H1 (cell line): ENCODE measurements around the gene DPF1. TPM values are rescaled to one million over a fixed set of nuclear protein-coding genes. Genes with fewer than 3 reads are reported as not detected.

Source experiments
- CTCF ChIA-PET: fragments of 300-600 bp; sonication (Branson Sonifier 250); formaldehyde crosslinking; loops from one replicate; lab custom pipeline; 2021; ENCODE audit not compliant: partially characterized antibody; lab: Charles Lee
- POLR2A ChIA-PET: fragments of 300-600 bp; sonication (Branson Sonifier 250); formaldehyde crosslinking; loops from one replicate; lab custom pipeline; 2021; ENCODE audit warnings: inconsistent platforms; ENCODE audit not compliant: partially characterized antibody; lab: Charles Lee
- DNase-seq, 2 experiments: peaks; one replicate each; pipeline versions ENCODE4 v3.0.0 to v3.0.0-alpha.2; 2010 to 2022; ENCODE audit warnings: low spot score in 2 of 2, low read depth in 1 of 2, mixed read lengths in 1 of 2
- FAIRE-seq: peaks from 2 replicates; lab custom pipeline; 2011; peaks lifted over from hg19 to GRCh38; lab: Jason Lieb, UNC
- H2AFZ ChIP-seq: 2 replicates; pipeline ENCODE4 v1.8.1; 2012; ENCODE audit warnings: low read length, inconsistent platforms
- H2AK5ac ChIP-seq: 2 replicates; pipeline ENCODE4 v1.6.1; 2013; ENCODE audit warnings: low read depth, low read length
- H2BK120ac ChIP-seq: replicated peaks from 2 replicates; pipeline ENCODE3; 2013; ENCODE audit warnings: low read depth, low read length, inconsistent platforms
- H2BK12ac ChIP-seq: 2 replicates; pipeline ENCODE4 v1.6.1; 2013; ENCODE audit warnings: low read depth, low read length
- H2BK15ac ChIP-seq: 2 replicates; pipeline ENCODE4 v1.6.1; 2013; ENCODE audit warnings: low read length
- H2BK20ac ChIP-seq: 2 replicates; pipeline ENCODE4 v1.6.1; 2013; ENCODE audit warnings: low read length
- H2BK5ac ChIP-seq: 2 replicates; pipeline ENCODE4 v1.6.1; 2013; ENCODE audit warnings: low read depth, low read length
- H3K14ac ChIP-seq: 2 replicates; pipeline ENCODE4 v1.6.1; 2013; ENCODE audit warnings: inconsistent platforms; ENCODE audit not compliant: insufficient read length
- H3K18ac ChIP-seq: 2 replicates; pipeline ENCODE4 v1.6.1; 2013; ENCODE audit warnings: low read length; ENCODE audit errors: extremely low read depth
- H3K23ac ChIP-seq: 2 replicates; pipeline ENCODE4 v1.6.1; 2013; ENCODE audit warnings: inconsistent platforms; ENCODE audit not compliant: insufficient read length
- H3K23me2 ChIP-seq: 2 replicates; pipeline ENCODE4 v1.6.1; 2013; ENCODE audit warnings: low read depth, low read length
- H3K27ac ChIP-seq: 2 replicates; pipeline ENCODE4 v1.6.1; 2011; ENCODE audit warnings: low read depth, low read length, inconsistent platforms
- H3K27me3 ChIP-seq, 4 experiments: replicated peaks in 1 of 4; 1 replicate in 1 of 4; 2 replicates in 3 of 4; pipeline versions ENCODE4 v1.6.1 to v1.8.1; 2011 to 2013; ENCODE audit warnings: low read length in 3 of 4, mild to moderate bottlenecking in 3 of 4, inconsistent platforms in 2 of 4, mixed read lengths in 2 of 4, moderate library complexity in 1 of 4; ENCODE audit not compliant: control insufficient read depth in 3 of 4, insufficient read depth in 3 of 4; ENCODE audit errors: extremely low read depth in 1 of 4
- H3K36me3 ChIP-seq, 4 experiments: 2 replicates each; pipeline versions ENCODE4 v1.6.1 to v1.8.1; 2011 to 2013; ENCODE audit warnings: mild to moderate bottlenecking in 4 of 4, low read length in 3 of 4, moderate library complexity in 2 of 4, control low read depth in 1 of 4, inconsistent platforms in 1 of 4; ENCODE audit not compliant: insufficient read depth in 4 of 4, control insufficient read depth in 2 of 4
- H3K4ac ChIP-seq: replicated peaks from 2 replicates; pipeline ENCODE3; 2013; ENCODE audit warnings: low read length, low read depth, mixed read lengths, inconsistent platforms; ENCODE audit not compliant: insufficient read length
- H3K4me1 ChIP-seq, 4 experiments: replicated peaks in 1 of 4; 1 replicate in 1 of 4; 2 replicates in 3 of 4; pipeline versions ENCODE4 v1.6.1 to v1.8.1; 2011 to 2013; ENCODE audit warnings: low read length in 3 of 4, inconsistent platforms in 2 of 4, mixed read lengths in 1 of 4; ENCODE audit not compliant: insufficient read depth in 4 of 4, control insufficient read depth in 3 of 4
- H3K4me2 ChIP-seq, 2 experiments: 2 replicates each; pipeline versions ENCODE4 v1.6.1 to v1.8.1; 2011 to 2013; ENCODE audit warnings: low read depth in 2 of 2, low read length in 2 of 2, control low read depth in 1 of 2, inconsistent platforms in 1 of 2, mild to moderate bottlenecking in 1 of 2; ENCODE audit not compliant: insufficient read depth in 1 of 2
- H3K4me3 ChIP-seq, 4 experiments: fragments of 200-600, 300-600 bp in 1 of 4; sonication (generic), shearing (Covaris generic), sonication (Bioruptor Twin) in 1 of 4; 2 replicates each; pipeline versions ENCODE4 v1.5.1 to v1.8.1; 2011 to 2016; ENCODE audit warnings: low read length in 4 of 4, low read depth in 3 of 4, control low read depth in 2 of 4, inconsistent platforms in 2 of 4, mild to moderate bottlenecking in 2 of 4, mixed read lengths in 1 of 4, moderate library complexity in 1 of 4; ENCODE audit not compliant: insufficient read depth in 2 of 4; ENCODE audit errors: extremely low read depth in 1 of 4
- H3K56ac ChIP-seq: replicated peaks from 2 replicates; pipeline ENCODE3; 2013; ENCODE audit warnings: low read depth, mild to moderate bottlenecking, mixed read lengths, low read length, inconsistent platforms; ENCODE audit not compliant: insufficient read length
- H3K79me1 ChIP-seq: 2 replicates; pipeline ENCODE4 v1.6.1; 2013; ENCODE audit warnings: low read depth, low read length, control low read depth
- H3K79me2 ChIP-seq, 2 experiments: 2 replicates each; pipeline versions ENCODE4 v1.6.1 to v1.8.1; 2012 to 2013; ENCODE audit warnings: low read length in 2 of 2, mild to moderate bottlenecking in 2 of 2, inconsistent platforms in 1 of 2; ENCODE audit not compliant: insufficient read depth in 2 of 2, control insufficient read depth in 1 of 2
- H3K9ac ChIP-seq, 4 experiments: replicated peaks in 1 of 4; 1 replicate in 1 of 4; 2 replicates in 3 of 4; pipeline versions ENCODE4 v1.6.1 to v1.8.1; 2011 to 2013; ENCODE audit warnings: low read depth in 3 of 4, low read length in 3 of 4, control low read depth in 2 of 4, mild to moderate bottlenecking in 2 of 4, moderate library complexity in 2 of 4, inconsistent platforms in 1 of 4; ENCODE audit errors: extremely low read depth in 1 of 4
- H3K9me3 ChIP-seq, 2 experiments: 2 replicates each; pipeline versions ENCODE4 v1.6.1 to v1.8.1; 2012 to 2013; ENCODE audit warnings: mild to moderate bottlenecking in 2 of 2, moderate library complexity in 2 of 2, control low read depth in 1 of 2, inconsistent platforms in 1 of 2, low read depth in 1 of 2, low read length in 1 of 2, mixed read lengths in 1 of 2; ENCODE audit not compliant: insufficient read depth in 2 of 2
- H4K20me1 ChIP-seq, 2 experiments: replicated peaks in 1 of 2; 2 replicates each; pipeline versions ENCODE3 to v1.8.1; 2011 to 2013; ENCODE audit warnings: inconsistent platforms in 2 of 2, low read length in 2 of 2, mild to moderate bottlenecking in 1 of 2; ENCODE audit not compliant: insufficient read depth in 2 of 2, control insufficient read depth in 1 of 2
- H4K5ac ChIP-seq: 2 replicates; pipeline ENCODE4 v1.6.1; 2013; ENCODE audit warnings: low read length, low read depth, mixed read lengths, inconsistent platforms; ENCODE audit not compliant: insufficient read length
- H4K8ac ChIP-seq: 2 replicates; pipeline ENCODE4 v1.8.0; 2013; ENCODE audit warnings: mild to moderate bottlenecking, moderate library complexity, low read length, inconsistent platforms; ENCODE audit not compliant: insufficient read depth; ENCODE audit errors: extremely low read depth
- H4K91ac ChIP-seq: replicated peaks from 2 replicates; pipeline ENCODE3; 2013; ENCODE audit warnings: low read length, mixed read lengths, inconsistent platforms; ENCODE audit not compliant: insufficient read length
- ASH2L ChIP-seq: fragments of 200-600, 300-600 bp; sonication (generic); IDR thresholded peaks from one replicate; pipeline ENCODE4 v1.7.1; 2017; ENCODE audit warnings: low read length
- CHD1 ChIP-seq: IDR thresholded peaks from 2 replicates; pipeline ENCODE4 v1.6.1; 2012; ENCODE audit warnings: low read depth, low read length, improper control_type of control experiment
- NANOG ChIP-seq: IDR thresholded peaks from 2 replicates; pipeline ENCODE4 v1.6.1; 2011; ENCODE audit warnings: low read length, low read depth, mild to moderate bottlenecking, inconsistent platforms; ENCODE audit not compliant: insufficient read depth, poor library complexity, severe bottlenecking
- PHF8 ChIP-seq: fragments of 200-600 bp; sonication (generic); conservative IDR thresholded peaks from 2 replicates; pipeline ENCODE4 v1.7.1; 2012; ENCODE audit warnings: low read depth, mild to moderate bottlenecking, inconsistent platforms, low read length, moderate library complexity
- SRF ChIP-seq: IDR thresholded peaks from 2 replicates; pipeline ENCODE4 v1.6.1; 2011; ENCODE audit warnings: mild to moderate bottlenecking, low read depth, low read length, moderate library complexity
- polyA plus RNA-seq, 7 experiments: library from polyadenylated mRNA; depleted of rRNA in 3 of 7; stranded (reverse) in 5 of 7; unstranded in 2 of 7; fragments of >200 nt in 5 of 7; fragments of 200-250 nt in 2 of 7; gene quantifications; 1 replicate in 5 of 7; 2 replicates in 1 of 7; 4 replicates in 1 of 7; pipeline versions ENCODE4 v1.2.1 to v1.2.3, GENCODE V29; 2011 to 2013; ENCODE audit warnings: missing spikeins in 2 of 7, mixed read lengths in 2 of 7
- total RNA-seq: library from RNA; stranded (reverse); fragmentation: NEBNext Ultra II Directional; extraction: Animal tissue kit (Norgen Biotek cat#: 25700); gene quantifications from 2 replicates; pipeline ENCODE4 v1.2.1, GENCODE V29; 2021
- TF ChIP-seq, protein P1 (sequence below), 3 experiments: IDR thresholded peaks; 1 replicate in 2 of 3; 2 replicates in 1 of 3; pipeline versions ENCODE4 v1.5.1 to v1.6.1; 2011; ENCODE audit warnings: low read length in 3 of 3, mild to moderate bottlenecking in 3 of 3, inconsistent platforms in 2 of 3, low read depth in 1 of 3, moderate library complexity in 1 of 3; ENCODE audit not compliant: insufficient read depth in 1 of 3; ENCODE audit errors: control extremely low read depth in 1 of 3
- TF ChIP-seq, protein P2 (sequence below): IDR thresholded peaks from 2 replicates; pipeline ENCODE4 v1.6.1; 2012; ENCODE audit warnings: low read length, inconsistent platforms
- TF ChIP-seq, protein P3 (sequence below): IDR thresholded peaks from 2 replicates; pipeline ENCODE4 v1.6.1; 2012; ENCODE audit warnings: inconsistent platforms

The DPF1 gene
- total and polyA plus RNA-seq, 2 of the 8 experiments (the other 6 are each of a cell fraction or from before 2014, with no cell fraction given) = 12.9 to 15.6 TPM

DNA sequence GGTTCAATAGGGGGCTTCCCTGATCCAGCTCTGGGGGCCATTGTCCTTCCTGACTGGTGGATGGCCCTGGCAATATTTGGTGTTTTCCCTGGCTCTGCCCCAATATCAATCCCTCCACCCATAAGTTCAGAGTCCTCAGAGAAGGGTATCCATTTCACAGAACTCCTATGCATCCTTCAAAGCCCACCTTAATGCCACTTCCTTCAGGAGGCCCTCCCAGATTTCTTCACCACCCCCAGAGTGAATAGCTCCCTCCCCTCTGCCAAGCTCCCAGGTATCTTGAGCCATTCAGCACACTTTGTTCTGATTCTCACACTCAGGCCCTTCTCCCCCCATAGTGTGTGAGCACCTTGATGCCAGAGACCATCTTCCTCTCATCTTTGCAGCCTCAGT, 26.4 kb upstream of the DPF1 start:
- Histone ChIP-seq H3K36me3 (no peaks in the 10 kb centered on the region), H3K23ac (no peak overlapping the region), H2AK5ac (no peak overlapping the region; the same call in 1 of the 2 replicates), H2BK5ac (peak overlapping the region; percentile 6; the same call in 1 of the 2 replicates), H3K18ac (0 out of 2 replicates have a peak overlapping the region, but pooled peaks have one; percentile 9), H3K4ac (no peak overlapping the region), H4K5ac (no peak overlapping the region), H4K8ac (no peak overlapping the region), H4K91ac (peak overlapping the region; percentile 0), H3K56ac (no peak overlapping the region), H3K9ac (no peak overlapping the region), H4K20me1 (no peaks in the 10 kb centered on the region), H3K14ac (no peak overlapping the region), H3K79me2 (no peaks in the 10 kb centered on the region), H2BK20ac (peak overlapping the region; percentile 74; the same call in 1 of the 2 replicates), H3K4me1 (peaks cover 10 to 34% (median 21%) of the 10 kb centered on the region in 4 experiments), H3K23me2 (peaks cover 5% of the 10 kb centered on the region; the same call in 1 of the 2 replicates), H2BK12ac (no peak overlapping the region; the same call in 1 of the 2 replicates), H2BK15ac (no peak overlapping the region; the same call in 1 of the 2 replicates), H3K27ac (no peak overlapping the region), H3K27me3 (peaks cover 0 to 4% (median 3%) of the 10 kb centered on the region in 4 experiments; a peak in 3 of 7 replicates), H3K4me3 (peak overlapping the region in 1 of 4 experiments; percentile 50; a peak in 3 of 8 replicates), H2AFZ (no peak overlapping the region), H3K79me1 (0 out of 2 replicates have a peak, but pooled peaks cover 2% of the 10 kb centered on the region), H3K9me3 (no peaks in the 10 kb centered on the region), H2BK120ac (no peak overlapping the region), H3K4me2 (peak overlapping the region; percentile 58 to 75)
- POLR2A ChIA-PET = interaction anchor here (1.3 to 3.4 kb wide), 7 partner anchors 13 to 53 kb away, joined by 3 to 19 read pairs (median 4); partner anchors contain the start of genes C19orf33 and SPINT2
- no peak for FAIRE-seq
- CTCF ChIA-PET = interaction anchor here (0.9 to 5.1 kb wide), 8 partner anchors 15 to 144 kb away, joined by 3 to 24 read pairs (median 4); partner anchors contain the start of gene SPINT2
- no peak for DNase-seq
- TF ChIP-seq SRF = no peak
- TF ChIP-seq PHF8 = no peak
- TF ChIP-seq, protein P1, sequence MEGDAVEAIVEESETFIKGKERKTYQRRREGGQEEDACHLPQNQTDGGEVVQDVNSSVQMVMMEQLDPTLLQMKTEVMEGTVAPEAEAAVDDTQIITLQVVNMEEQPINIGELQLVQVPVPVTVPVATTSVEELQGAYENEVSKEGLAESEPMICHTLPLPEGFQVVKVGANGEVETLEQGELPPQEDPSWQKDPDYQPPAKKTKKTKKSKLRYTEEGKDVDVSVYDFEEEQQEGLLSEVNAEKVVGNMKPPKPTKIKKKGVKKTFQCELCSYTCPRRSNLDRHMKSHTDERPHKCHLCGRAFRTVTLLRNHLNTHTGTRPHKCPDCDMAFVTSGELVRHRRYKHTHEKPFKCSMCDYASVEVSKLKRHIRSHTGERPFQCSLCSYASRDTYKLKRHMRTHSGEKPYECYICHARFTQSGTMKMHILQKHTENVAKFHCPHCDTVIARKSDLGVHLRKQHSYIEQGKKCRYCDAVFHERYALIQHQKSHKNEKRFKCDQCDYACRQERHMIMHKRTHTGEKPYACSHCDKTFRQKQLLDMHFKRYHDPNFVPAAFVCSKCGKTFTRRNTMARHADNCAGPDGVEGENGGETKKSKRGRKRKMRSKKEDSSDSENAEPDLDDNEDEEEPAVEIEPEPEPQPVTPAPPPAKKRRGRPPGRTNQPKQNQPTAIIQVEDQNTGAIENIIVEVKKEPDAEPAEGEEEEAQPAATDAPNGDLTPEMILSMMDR (IDR thresholded peaks at IDR 0.05; ENCODE audit: control extremely low read depth in 1 of 3, insufficient read depth in 1 of 3, low read depth in 1 of 3, low read length in 3 of 3) = no peak
- TF ChIP-seq, protein P2, sequence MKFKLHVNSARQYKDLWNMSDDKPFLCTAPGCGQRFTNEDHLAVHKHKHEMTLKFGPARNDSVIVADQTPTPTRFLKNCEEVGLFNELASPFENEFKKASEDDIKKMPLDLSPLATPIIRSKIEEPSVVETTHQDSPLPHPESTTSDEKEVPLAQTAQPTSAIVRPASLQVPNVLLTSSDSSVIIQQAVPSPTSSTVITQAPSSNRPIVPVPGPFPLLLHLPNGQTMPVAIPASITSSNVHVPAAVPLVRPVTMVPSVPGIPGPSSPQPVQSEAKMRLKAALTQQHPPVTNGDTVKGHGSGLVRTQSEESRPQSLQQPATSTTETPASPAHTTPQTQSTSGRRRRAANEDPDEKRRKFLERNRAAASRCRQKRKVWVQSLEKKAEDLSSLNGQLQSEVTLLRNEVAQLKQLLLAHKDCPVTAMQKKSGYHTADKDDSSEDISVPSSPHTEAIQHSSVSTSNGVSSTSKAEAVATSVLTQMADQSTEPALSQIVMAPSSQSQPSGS = no peak
- TF ChIP-seq NANOG = no peak
- TF ChIP-seq CHD1 = no peak
- TF ChIP-seq, protein P3, sequence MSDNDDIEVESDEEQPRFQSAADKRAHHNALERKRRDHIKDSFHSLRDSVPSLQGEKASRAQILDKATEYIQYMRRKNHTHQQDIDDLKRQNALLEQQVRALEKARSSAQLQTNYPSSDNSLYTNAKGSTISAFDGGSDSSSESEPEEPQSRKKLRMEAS = no peak
- TF ChIP-seq ASH2L = no peak
